HCT116 (cell line): ENCODE results near the gene VPS45. TPM values are rescaled to one million over a fixed set of nuclear protein-coding genes. Genes with fewer than 3 reads are reported as not detected.
"Not testable (repeated sequence)": the region's sequence is repeated elsewhere in the genome, so short reads cannot be mapped to it uniquely, and the experiment has no call there.

Experiments used
- ATAC-seq: fragments of 200-7000 bp; cut with Tn5 transposase; 2 replicates; pipeline ENCODE4 v1.9.1; 2020; ENCODE audit warnings: mild to moderate bottlenecking, moderate library complexity
- BruUV-seq: library from RNA; stranded (reverse); fragments of 400-500 nt; replicated peaks from 2 replicates; lab custom pipeline; 2021; lab: Mats Ljungman, UMichigan
- CTCF ChIA-PET: fragments of 300-600 bp; sonication (Branson Sonifier 250); formaldehyde crosslinking; loops from one replicate; lab custom pipeline; 2021; ENCODE audit warnings: antibody characterized with exemption; lab: Charles Lee
- POLR2A ChIA-PET: fragments of 300-600, 350-600 bp; sonication (Branson Sonifier 250); formaldehyde crosslinking; loops from one replicate; lab custom pipeline; 2021; ENCODE audit warnings: antibody characterized with exemption; lab: Charles Lee
- RAD21 ChIA-PET, 2 experiments: fragments of 300-600 bp; sonication (Branson Sonifier 250); formaldehyde crosslinking; loops; one replicate each; lab custom pipeline; 2023; ENCODE audit warnings: low total read pairs in 2 of 2; ENCODE audit not compliant: uncharacterized antibody in 2 of 2, unreplicated experiment in 2 of 2, low non-redundant PET in 1 of 2; lab: Charles Lee
- DNase-seq: peaks from one replicate; pipeline ENCODE4 v3.0.0-alpha.2; 2010; ENCODE audit warnings: low read depth, low spot score
- H2AFZ ChIP-seq: fragments of 200-600 bp; shearing (Covaris generic), sonication (generic); 2 replicates; pipeline ENCODE4 v1.6.1; 2017; ENCODE audit warnings: low read depth, mixed run types, mixed read lengths, antibody characterized with exemption, low read length; ENCODE audit not compliant: poor library complexity, severe bottlenecking
- H3K27ac ChIP-seq: 2 replicates; pipeline ENCODE4 v1.5.1; 2012; ENCODE audit warnings: low read depth, low read length
- H3K27me3 ChIP-seq: fragments of 200-600 bp; sonication (generic); 2 replicates; pipeline ENCODE4 v1.6.1; 2016; ENCODE audit warnings: mixed run types, low read length, mixed read lengths; ENCODE audit not compliant: insufficient read depth
- H3K36me3 ChIP-seq, 2 experiments: fragments of 200-500 bp in 1 of 2; fragments of 200-600 bp in 1 of 2; sonication (Bioruptor generic) in 1 of 2; sonication (generic) in 1 of 2; 2 replicates each; pipeline versions ENCODE4 v1.5.1 to v1.6.1; 2014 to 2016; ENCODE audit warnings: low read length in 2 of 2, inconsistent platforms in 1 of 2, mixed read lengths in 1 of 2, mixed run types in 1 of 2; ENCODE audit not compliant: insufficient read depth in 2 of 2, control insufficient read depth in 1 of 2
- H3K4me1 ChIP-seq, 2 experiments: fragments of 200-600 bp in 1 of 2; sonication (generic) in 1 of 2; 2 replicates each; pipeline versions ENCODE4 v1.5.1 to v1.6.1; 2012 to 2017; ENCODE audit warnings: low read length in 2 of 2, inconsistent platforms in 1 of 2, mild to moderate bottlenecking in 1 of 2, mixed read lengths in 1 of 2, mixed run types in 1 of 2, moderate library complexity in 1 of 2; ENCODE audit not compliant: insufficient read depth in 2 of 2, control insufficient read depth in 1 of 2
- H3K4me2 ChIP-seq: fragments of 200-600 bp; sonication (generic); 2 replicates; pipeline ENCODE4 v1.6.1; 2017; ENCODE audit warnings: mixed run types, low read length, mixed read lengths
- H3K4me3 ChIP-seq, 2 experiments: fragments of 200-600 bp in 1 of 2; sonication (generic) in 1 of 2; replicated peaks in 1 of 2; 2 replicates each; pipeline ENCODE4 v1.5.1; 2011 to 2016; ENCODE audit warnings: low read length in 2 of 2, control low read depth in 1 of 2, low read depth in 1 of 2, mild to moderate bottlenecking in 1 of 2, mixed read lengths in 1 of 2, mixed run types in 1 of 2
- H3K79me2 ChIP-seq: fragments of 200-600 bp; sonication (generic); 2 replicates; pipeline ENCODE4 v1.6.1; 2017; ENCODE audit warnings: mild to moderate bottlenecking, mixed run types, low read length, moderate library complexity, mixed read lengths; ENCODE audit not compliant: insufficient read depth
- H3K9ac ChIP-seq: fragments of 200-600 bp; sonication (generic); 2 replicates; pipeline ENCODE4 v1.6.1; 2016; ENCODE audit warnings: low read length, mixed read lengths
- H3K9me2 ChIP-seq: fragments of 200-600 bp; sonication (generic), shearing (Covaris generic); 2 replicates; pipeline ENCODE4 v1.6.1; 2017; ENCODE audit warnings: mixed run types, mild to moderate bottlenecking, moderate library complexity; ENCODE audit not compliant: insufficient read depth
- H3K9me3 ChIP-seq, 2 experiments: fragments of 200-500 bp in 1 of 2; fragments of 200-600 bp in 1 of 2; sonication (Bioruptor generic) in 1 of 2; sonication (generic) in 1 of 2; 2 replicates each; pipeline ENCODE4 v1.6.1; 2014 to 2017; ENCODE audit warnings: low read length in 2 of 2, mixed read lengths in 2 of 2, inconsistent platforms in 1 of 2, low read depth in 1 of 2, mild to moderate bottlenecking in 1 of 2, mixed run types in 1 of 2, moderate library complexity in 1 of 2; ENCODE audit not compliant: control insufficient read depth in 1 of 2, insufficient read depth in 1 of 2
- H4K20me1 ChIP-seq: fragments of 200-600 bp; sonication (generic), shearing (Covaris generic); 2 replicates; pipeline ENCODE4 v1.6.1; 2017; ENCODE audit warnings: mixed run types, mild to moderate bottlenecking, moderate library complexity; ENCODE audit not compliant: insufficient read depth
- EGR1 ChIP-seq: IDR thresholded peaks from 2 replicates; pipeline ENCODE4 v1.6.1; 2012; ENCODE audit warnings: low read depth
- FOSL1 ChIP-seq: IDR thresholded peaks from 2 replicates; pipeline ENCODE4 v1.6.1; 2012; ENCODE audit warnings: low read depth
- POLR2A ChIP-seq: IDR thresholded peaks from 2 replicates; pipeline ENCODE4 v1.7.0; 2011; ENCODE audit warnings: borderline replicate concordance; ENCODE audit not compliant: insufficient read depth, insufficient read length; ENCODE audit errors: extremely low read depth
- YY1 ChIP-seq: IDR thresholded peaks from 2 replicates; pipeline ENCODE4 v1.6.1; 2011; ENCODE audit warnings: low read length, low read depth, moderate library complexity, mild to moderate bottlenecking; ENCODE audit not compliant: insufficient replicate concordance; ENCODE audit errors: extremely low read depth
- intact Hi-C: fragments of 100-400 bp; cut with micrococcal nuclease; formaldehyde crosslinking; loops from 2 replicates; pipeline ENCODE4 v1.10.0; 2022
- total RNA-seq: library from RNA; stranded (reverse); gene quantifications from one replicate; pipeline ENCODE4 v1.2.1, GENCODE V29; 2021; ENCODE audit not compliant: unreplicated experiment
- TF ChIP-seq, protein P1 (sequence below): IDR thresholded peaks from 2 replicates; pipeline ENCODE4 v1.6.1; 2012; ENCODE audit warnings: low read depth

Gene VPS45
- total RNA-seq, 1 experiment from 2014 or later, result 28.1 TPM

DNA sequence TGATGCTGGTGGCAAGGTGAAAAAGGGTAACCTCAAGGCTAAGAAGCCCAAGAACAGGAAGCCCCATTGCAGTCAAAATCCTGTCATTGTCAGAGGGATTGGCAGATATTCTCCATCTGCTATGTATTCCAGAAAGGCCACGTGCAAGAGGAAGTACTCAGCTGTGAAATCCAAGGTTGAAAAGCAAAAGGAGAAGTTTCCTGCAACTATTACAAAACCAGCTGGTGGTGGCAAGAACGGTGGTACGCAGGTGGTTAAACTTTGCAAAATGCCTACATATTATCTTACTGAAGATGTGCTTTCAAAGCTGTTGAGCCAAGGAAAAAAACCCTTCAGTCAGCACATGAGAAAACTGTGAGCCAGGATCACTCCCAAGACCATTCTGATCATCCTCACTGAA is 13.7 kb upstream of the VPS45 start (continued):
- TF ChIP-seq, protein P1, sequence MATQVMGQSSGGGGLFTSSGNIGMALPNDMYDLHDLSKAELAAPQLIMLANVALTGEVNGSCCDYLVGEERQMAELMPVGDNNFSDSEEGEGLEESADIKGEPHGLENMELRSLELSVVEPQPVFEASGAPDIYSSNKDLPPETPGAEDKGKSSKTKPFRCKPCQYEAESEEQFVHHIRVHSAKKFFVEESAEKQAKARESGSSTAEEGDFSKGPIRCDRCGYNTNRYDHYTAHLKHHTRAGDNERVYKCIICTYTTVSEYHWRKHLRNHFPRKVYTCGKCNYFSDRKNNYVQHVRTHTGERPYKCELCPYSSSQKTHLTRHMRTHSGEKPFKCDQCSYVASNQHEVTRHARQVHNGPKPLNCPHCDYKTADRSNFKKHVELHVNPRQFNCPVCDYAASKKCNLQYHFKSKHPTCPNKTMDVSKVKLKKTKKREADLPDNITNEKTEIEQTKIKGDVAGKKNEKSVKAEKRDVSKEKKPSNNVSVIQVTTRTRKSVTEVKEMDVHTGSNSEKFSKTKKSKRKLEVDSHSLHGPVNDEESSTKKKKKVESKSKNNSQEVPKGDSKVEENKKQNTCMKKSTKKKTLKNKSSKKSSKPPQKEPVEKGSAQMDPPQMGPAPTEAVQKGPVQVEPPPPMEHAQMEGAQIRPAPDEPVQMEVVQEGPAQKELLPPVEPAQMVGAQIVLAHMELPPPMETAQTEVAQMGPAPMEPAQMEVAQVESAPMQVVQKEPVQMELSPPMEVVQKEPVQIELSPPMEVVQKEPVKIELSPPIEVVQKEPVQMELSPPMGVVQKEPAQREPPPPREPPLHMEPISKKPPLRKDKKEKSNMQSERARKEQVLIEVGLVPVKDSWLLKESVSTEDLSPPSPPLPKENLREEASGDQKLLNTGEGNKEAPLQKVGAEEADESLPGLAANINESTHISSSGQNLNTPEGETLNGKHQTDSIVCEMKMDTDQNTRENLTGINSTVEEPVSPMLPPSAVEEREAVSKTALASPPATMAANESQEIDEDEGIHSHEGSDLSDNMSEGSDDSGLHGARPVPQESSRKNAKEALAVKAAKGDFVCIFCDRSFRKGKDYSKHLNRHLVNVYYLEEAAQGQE, result no peak
- TF ChIP-seq FOSL1, result no peak
- no peak for TF ChIP-seq YY1
- no peak for TF ChIP-seq POLR2A
- no peak for TF ChIP-seq EGR1

DNA sequence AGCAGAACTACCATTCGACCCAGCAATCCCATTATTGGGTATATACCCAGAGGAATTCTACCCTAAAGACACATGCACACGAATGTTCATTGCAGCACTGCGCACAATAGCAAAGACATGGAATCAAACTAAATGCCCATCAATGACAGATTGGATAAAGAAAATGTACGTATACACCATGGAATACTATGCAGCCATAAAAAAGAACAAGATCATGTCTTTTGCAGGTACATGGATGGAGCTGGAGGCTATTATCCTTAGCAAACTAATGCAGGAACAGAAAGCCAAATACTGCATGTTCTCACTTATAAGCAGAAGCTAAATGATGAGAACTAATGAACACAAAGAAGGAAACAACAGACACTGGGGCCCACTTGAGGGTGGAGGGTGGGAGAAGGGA is 12.1 kb upstream of the VPS45 start:
- ATAC-seq, H3K9ac ChIP-seq, H3K4me3 ChIP-seq, BruUV-seq, H3K9me3 ChIP-seq, H2AFZ ChIP-seq, H3K9me2 ChIP-seq, H3K4me2 ChIP-seq, RAD21 ChIA-PET, intact Hi-C loops, H3K27me3 ChIP-seq, H3K36me3 ChIP-seq, CTCF ChIA-PET, H3K79me2 ChIP-seq, H3K27ac ChIP-seq, H4K20me1 ChIP-seq, POLR2A ChIA-PET, DNase-seq: not testable (repeated sequence)
- peaks cover 0 to 14% of the 10 kb centered on the region in 2 experiments; a peak in 2 of 4 replicates for H3K4me1 ChIP-seq
